Naive thymus-derived CD4-positive, alpha-beta T cell (primary cell): ENCODE measurements around the gene SLAIN1. TPM values are rescaled to one million over a fixed set of nuclear protein-coding genes. Genes with fewer than 3 reads are reported as not detected.

Source experiments
- ATAC-seq: fragments of 150-1000 bp; cut with Tn5 transposase; 2 replicates; pipeline ENCODE4 v1.10.0; 2021; ENCODE audit warnings: mild to moderate bottlenecking, moderate library complexity
- CTCF ChIA-PET: fragments of 350-600 bp; sonication (Branson Sonifier 250); formaldehyde crosslinking; loops from one replicate; lab custom pipeline; 2021; ENCODE audit warnings: antibody characterized with exemption; lab: Charles Lee
- POLR2A ChIA-PET: fragments of 350-600 bp; sonication (Branson Sonifier 250); formaldehyde crosslinking; loops from one replicate; lab custom pipeline; 2021; ENCODE audit warnings: antibody characterized with exemption, inconsistent platforms; lab: Charles Lee
- DNase-seq, 9 donors: peaks; one replicate each; pipeline versions ENCODE4 v3.0.0 to v3.0.0-alpha.2; 2020 to 2022; ENCODE audit warnings: mixed read lengths in 1 of 9
- H3K27ac ChIP-seq: one replicate; pipeline ENCODE4 v1.7.0; 2013; ENCODE audit warnings: mild to moderate bottlenecking, low read depth, low read length, moderate library complexity
- H3K27me3 ChIP-seq, 2 donors: one replicate each; pipeline ENCODE4 v1.7.0; 2013; ENCODE audit warnings: low read length in 2 of 2, mild to moderate bottlenecking in 2 of 2, moderate library complexity in 2 of 2; ENCODE audit not compliant: control insufficient read depth in 2 of 2, insufficient read depth in 2 of 2
- H3K36me3 ChIP-seq, 3 experiments: 1 replicate in 2 of 3; 2 replicates in 1 of 3; pipeline ENCODE4 v1.7.0; 2013; ENCODE audit warnings: low read length in 3 of 3, mild to moderate bottlenecking in 3 of 3, moderate library complexity in 1 of 3; ENCODE audit not compliant: insufficient read depth in 3 of 3, control insufficient read depth in 2 of 3
- H3K4me1 ChIP-seq, 2 donors: one replicate each; pipeline ENCODE4 v1.7.0; 2013; ENCODE audit warnings: low read length in 2 of 2, mild to moderate bottlenecking in 2 of 2, moderate library complexity in 1 of 2; ENCODE audit not compliant: control insufficient read depth in 2 of 2, insufficient read depth in 2 of 2
- H3K4me3 ChIP-seq: 2 replicates; pipeline ENCODE4 v1.7.0; 2013; ENCODE audit warnings: mild to moderate bottlenecking, low read length
- H3K9me3 ChIP-seq, 3 experiments: 1 replicate in 2 of 3; 2 replicates in 1 of 3; pipeline ENCODE4 v1.7.0; 2013; ENCODE audit warnings: low read length in 3 of 3; ENCODE audit not compliant: control insufficient read depth in 2 of 3
- H3K27ac Mint-ChIP-seq, 9 donors: one replicate each; pipeline ENCODE4 v1.8.0; 2020 to 2022; ENCODE audit warnings: mixed read lengths in 9 of 9, mild to moderate bottlenecking in 8 of 9, moderate library complexity in 5 of 9, inconsistent platforms in 2 of 9
- H3K27me3 Mint-ChIP-seq, 5 donors: one replicate each; pipeline ENCODE4 v1.8.0; 2021 to 2022; ENCODE audit warnings: mixed read lengths in 5 of 5, mild to moderate bottlenecking in 1 of 5
- H3K36me3 Mint-ChIP-seq, 5 donors: one replicate each; pipeline ENCODE4 v1.8.0; 2020 to 2022; ENCODE audit warnings: mixed read lengths in 5 of 5, mild to moderate bottlenecking in 3 of 5, inconsistent platforms in 1 of 5
- H3K4me1 Mint-ChIP-seq, 7 donors: one replicate each; pipeline ENCODE4 v1.8.0; 2020 to 2022; ENCODE audit warnings: mixed read lengths in 7 of 7, mild to moderate bottlenecking in 3 of 7, inconsistent platforms in 1 of 7
- H3K4me3 Mint-ChIP-seq, 10 donors: one replicate each; pipeline ENCODE4 v1.8.0; 2020 to 2022; ENCODE audit warnings: mild to moderate bottlenecking in 10 of 10, mixed read lengths in 10 of 10, moderate library complexity in 6 of 10, inconsistent platforms in 2 of 10
- H3K9me3 Mint-ChIP-seq, 11 donors: one replicate each; pipeline ENCODE4 v1.8.0; 2020 to 2022; ENCODE audit warnings: mixed read lengths in 11 of 11, mild to moderate bottlenecking in 4 of 11, inconsistent platforms in 1 of 11, moderate library complexity in 1 of 11
- intact Hi-C, 2 donors: fragments of 100-400 bp; cut with micrococcal nuclease; formaldehyde crosslinking; loops; one replicate each; pipeline ENCODE4 v1.15.1; 2023
- polyA plus RNA-seq, 2 donors: library from polyadenylated mRNA; unstranded; fragments of 300-500 nt; fragmentation: Illumina TruSeq; gene quantifications; one replicate each; pipeline ENCODE4 v1.2.3, GENCODE V29; 2021
- total RNA-seq, 6 experiments: library from RNA in 5 of 6; stranded (reverse) in 5 of 6; gene quantifications; 1 replicate in 5 of 6; 2 replicates in 1 of 6; pipeline ENCODE4 v1.2.3 and lab custom pipeline; 2021 to 2026

The SLAIN1 gene
- total and polyA plus RNA-seq, 7 experiments from 2014 or later: 21.5 to 67.8 (median 32.2) TPM

- peaks cover 0 to 7% (median 5%) of the 10 kb centered on the region in 7 donors for H3K4me1 Mint-ChIP-seq
- H3K27me3 ChIP-seq: no peaks in the 10 kb centered on the region
- DNase-seq (no peak), ATAC-seq (no peak)
- H3K4me3 Mint-ChIP-seq: no peak overlapping the region
- intact Hi-C loops: no loop called here
- ChIA-PET CTCF (no interaction called here), POLR2A (no interaction called here)
- H3K4me3 ChIP-seq: no peak overlapping the region
- H3K36me3 Mint-ChIP-seq: no peaks in the 10 kb centered on the region
- no peak overlapping the region for H3K27ac ChIP-seq
- H3K4me1 ChIP-seq: no peaks in the 10 kb centered on the region
- H3K27ac Mint-ChIP-seq: no peak overlapping the region
- no peaks in the 10 kb centered on the region for H3K36me3 ChIP-seq
- peaks cover 0 to 1% (median 0%) of the 10 kb centered on the region in 11 donors for H3K9me3 Mint-ChIP-seq
- no peaks in the 10 kb centered on the region for H3K9me3 ChIP-seq
- H3K27me3 Mint-ChIP-seq: peaks cover 5 to 39% (median 26%) of the 10 kb centered on the region in 5 donors
Measured at GRCh38 chr13:77806518-77806917, 109.0 kb downstream of the SLAIN1 start.

- Histone ChIP-seq H3K27ac (no peak overlapping the region), H3K9me3 (no peaks in the 10 kb centered on the region), H3K27me3 (no peaks in the 10 kb centered on the region), H3K4me3 (no peak overlapping the region), H3K36me3 (no peaks in the 10 kb centered on the region), H3K4me1 (no peaks in the 10 kb centered on the region)
- Mint-ChIP-seq H3K36me3 (no peaks in the 10 kb centered on the region), H3K4me3 (no peak overlapping the region), H3K27ac (no peak overlapping the region), H3K4me1 (peaks cover 0 to 7% (median 5%) of the 10 kb centered on the region in 7 donors), H3K9me3 (no peaks in the 10 kb centered on the region), H3K27me3 (peaks cover 5 to 35% (median 19%) of the 10 kb centered on the region in 5 donors)
- ChIA-PET CTCF (no interaction called here), POLR2A (no interaction called here)
- DNase-seq (no peak), ATAC-seq (no peak)
- intact Hi-C loops: no loop called here
Measured at GRCh38 chr13:77807431-77808135, 110.1 kb downstream of the SLAIN1 start.

- DNase-seq (no peak), ATAC-seq (peak; percentile 47)
- Histone ChIP-seq H3K36me3 (no peaks in the 10 kb centered on the region), H3K4me3 (no peak overlapping the region), H3K27me3 (no peaks in the 10 kb centered on the region), H3K27ac (no peak overlapping the region), H3K9me3 (no peaks in the 10 kb centered on the region), H3K4me1 (no peaks in the 10 kb centered on the region)
- peaks cover 0 to 28% (median 15%) of the 10 kb centered on the region in 5 donors for H3K27me3 Mint-ChIP-seq
- POLR2A ChIA-PET: no interaction called here
- peaks cover 0 to 1% (median 0%) of the 10 kb centered on the region in 11 donors for H3K9me3 Mint-ChIP-seq
- intact Hi-C loops: no loop called here
- H3K27ac Mint-ChIP-seq: no peak overlapping the region
- peaks cover 0 to 7% (median 5%) of the 10 kb centered on the region in 7 donors for H3K4me1 Mint-ChIP-seq
- CTCF ChIA-PET: interaction anchor here (0.6 to 1.4 kb wide), 3 partner anchors 228 to 1352 kb away, joined by 3 read pairs; no protein-coding TSS in a partner anchor
- no peak overlapping the region for H3K4me3 Mint-ChIP-seq
- H3K36me3 Mint-ChIP-seq: no peaks in the 10 kb centered on the region
Measured at GRCh38 chr13:77810430-77810829, 112.9 kb downstream of the SLAIN1 start.

GRCh38 chr13:77810878-77811277, 113.4 kb downstream of the SLAIN1 start:
- DNase-seq (no peak), ATAC-seq (no peak)
- Mint-ChIP-seq H3K36me3 (no peaks in the 10 kb centered on the region), H3K4me3 (no peak overlapping the region), H3K27me3 (peaks cover 2 to 25% (median 14%) of the 10 kb centered on the region in 5 donors), H3K9me3 (peaks cover 0 to 1% (median 0%) of the 10 kb centered on the region in 11 donors), H3K4me1 (peaks cover 0 to 7% (median 5%) of the 10 kb centered on the region in 7 donors), H3K27ac (no peak overlapping the region)
- H3K27me3 ChIP-seq: no peaks in the 10 kb centered on the region
- CTCF ChIA-PET: interaction anchor here (0.6 to 1.4 kb wide), 3 partner anchors 228 to 1351 kb away, joined by 3 read pairs; no protein-coding TSS in a partner anchor
- intact Hi-C loops: no loop called here
- no peaks in the 10 kb centered on the region for H3K4me1 ChIP-seq
- no peak overlapping the region for H3K27ac ChIP-seq
- H3K36me3 ChIP-seq: no peaks in the 10 kb centered on the region
- POLR2A ChIA-PET: no interaction called here
- no peaks in the 10 kb centered on the region for H3K9me3 ChIP-seq
- no peak overlapping the region for H3K4me3 ChIP-seq

- no peaks in the 10 kb centered on the region for H3K27me3 ChIP-seq
- no peak overlapping the region for H3K27ac ChIP-seq
- no peaks in the 10 kb centered on the region for H3K9me3 ChIP-seq
- peaks cover 0 to 7% (median 5%) of the 10 kb centered on the region in 7 donors for H3K4me1 Mint-ChIP-seq
- H3K9me3 Mint-ChIP-seq: peaks cover 0 to 1% (median 0%) of the 10 kb centered on the region in 11 donors
- DNase-seq (no peak), ATAC-seq (no peak)
- intact Hi-C loops: no loop called here
- H3K36me3 Mint-ChIP-seq: no peaks in the 10 kb centered on the region
- ChIA-PET POLR2A (no interaction called here), CTCF (interaction anchor here (1.4 kb wide), 1 partner anchor 310 kb away, joined by 3 read pairs; no protein-coding TSS in a partner anchor)
- no peaks in the 10 kb centered on the region for H3K4me1 ChIP-seq
- no peak overlapping the region for H3K4me3 Mint-ChIP-seq
- H3K27me3 Mint-ChIP-seq: peaks cover 4 to 20% (median 14%) of the 10 kb centered on the region in 5 donors
- H3K4me3 ChIP-seq: no peak overlapping the region
- no peaks in the 10 kb centered on the region for H3K36me3 ChIP-seq
- no peak overlapping the region for H3K27ac Mint-ChIP-seq
Measured at GRCh38 chr13:77811381-77811780, 113.9 kb downstream of the SLAIN1 start.

- H3K9me3 Mint-ChIP-seq: peaks cover 0 to 1% (median 0%) of the 10 kb centered on the region in 11 donors
- no peak overlapping the region for H3K4me3 Mint-ChIP-seq
- DNase-seq (no peak), ATAC-seq (no peak)
- no peaks in the 10 kb centered on the region for H3K36me3 Mint-ChIP-seq
- ChIA-PET CTCF (no interaction called here), POLR2A (no interaction called here)
- intact Hi-C loops: no loop called here
- H3K27ac ChIP-seq: no peak overlapping the region
- H3K4me3 ChIP-seq: no peak overlapping the region
- H3K4me1 ChIP-seq: no peaks in the 10 kb centered on the region
- H3K27me3 Mint-ChIP-seq: peaks cover 4 to 18% (median 14%) of the 10 kb centered on the region in 5 donors
- H3K36me3 ChIP-seq: no peaks in the 10 kb centered on the region
- H3K27me3 ChIP-seq: no peaks in the 10 kb centered on the region
- peaks cover 0 to 7% (median 5%) of the 10 kb centered on the region in 7 donors for H3K4me1 Mint-ChIP-seq
- H3K9me3 ChIP-seq: no peaks in the 10 kb centered on the region
- H3K27ac Mint-ChIP-seq: no peak overlapping the region
Measured at GRCh38 chr13:77811981-77812380, 114.5 kb downstream of the SLAIN1 start.
